HG02588 (cell line): Measurements from ENCODE around the gene PDE3A.
"Not testable (repeated sequence)": the region's sequence is repeated elsewhere in the genome, so short reads cannot be mapped to it uniquely, and the experiment has no call there.

Experiments
- ATAC-seq: cut with Tn5 transposase; IDR thresholded peaks from one replicate; pipeline ENCODE4 v1.9.1; 2021; ENCODE audit warnings: mild to moderate bottlenecking, moderate library complexity; ENCODE audit not compliant: unreplicated experiment

Gene PDE3A

GRCh38 chr12:20372326-20373096, 4.2 kb downstream of the PDE3A start:
- no peak for ATAC-seq

- ATAC-seq, result no peak
Measured at GRCh38 chr12:20374795-20375194, 6.5 kb downstream of the PDE3A start.

GRCh38 chr12:20375560-20375959, 7.2 kb downstream of the PDE3A start:
- no peak for ATAC-seq

GRCh38 chr12:20376984-20377383, 8.6 kb downstream of the PDE3A start:
- ATAC-seq, result no peak

- no peak for ATAC-seq
Measured at GRCh38 chr12:20377750-20378149, 9.4 kb downstream of the PDE3A start.

- ATAC-seq, result no peak
Measured at GRCh38 chr12:20382117-20382516, 13.8 kb downstream of the PDE3A start.

GRCh38 chr12:20383612-20384011, 15.3 kb downstream of the PDE3A start:
- ATAC-seq, result no peak

- ATAC-seq, result not testable (repeated sequence)
Measured at GRCh38 chr12:20384836-20385235, 16.5 kb downstream of the PDE3A start.

- ATAC-seq, result no peak
Measured at GRCh38 chr12:20390846-20391245, 22.5 kb downstream of the PDE3A start.

GRCh38 chr12:20392339-20392738, 24.0 kb downstream of the PDE3A start:
- no peak for ATAC-seq

GRCh38 chr12:20393707-20394106, 25.4 kb downstream of the PDE3A start:
- no peak for ATAC-seq

GRCh38 chr12:20395791-20396550, 27.6 kb downstream of the PDE3A start:
- ATAC-seq, result no peak

- ATAC-seq, result no peak
Measured at GRCh38 chr12:20398686-20399085, 30.3 kb downstream of the PDE3A start.

GRCh38 chr12:20400003-20400402, 31.7 kb downstream of the PDE3A start:
- ATAC-seq, result no peak

- ATAC-seq, result no peak
Measured at GRCh38 chr12:20403230-20403629, 34.9 kb downstream of the PDE3A start.

GRCh38 chr12:20404576-20405346, 36.4 kb downstream of the PDE3A start:
- ATAC-seq, result no peak

GRCh38 chr12:20409607-20410377, 41.5 kb downstream of the PDE3A start:
- no peak for ATAC-seq

- no peak for ATAC-seq
Measured at GRCh38 chr12:20410734-20411133, 42.4 kb downstream of the PDE3A start.

GRCh38 chr12:20411345-20411744, 43.0 kb downstream of the PDE3A start:
- ATAC-seq, result no peak

GRCh38 chr12:20415028-20415427, 46.7 kb downstream of the PDE3A start:
- ATAC-seq, result no peak

GRCh38 chr12:20415641-20416040, 47.3 kb downstream of the PDE3A start:
- no peak for ATAC-seq
